Mucosa of gallbladder (tissue), 1 donor: Measurements from ENCODE around the gene ICAM2. TPM values are rescaled to one million over a fixed set of nuclear protein-coding genes. Genes with fewer than 3 reads are reported as not detected.

Source experiments
- DNase-seq: peaks from one replicate; pipeline ENCODE4 v3.0.0-alpha.2; 2020; ENCODE audit warnings: low spot score
- total RNA-seq: library from RNA; stranded (reverse); gene quantifications from one replicate; pipeline ENCODE4 v1.2.1, GENCODE V29; 2021
- donor health status: DM: no; HTN: no; CAD: no.

The ICAM2 gene
- total RNA-seq, 1 donor from 2014 or later = 14.8 TPM

DNA sequence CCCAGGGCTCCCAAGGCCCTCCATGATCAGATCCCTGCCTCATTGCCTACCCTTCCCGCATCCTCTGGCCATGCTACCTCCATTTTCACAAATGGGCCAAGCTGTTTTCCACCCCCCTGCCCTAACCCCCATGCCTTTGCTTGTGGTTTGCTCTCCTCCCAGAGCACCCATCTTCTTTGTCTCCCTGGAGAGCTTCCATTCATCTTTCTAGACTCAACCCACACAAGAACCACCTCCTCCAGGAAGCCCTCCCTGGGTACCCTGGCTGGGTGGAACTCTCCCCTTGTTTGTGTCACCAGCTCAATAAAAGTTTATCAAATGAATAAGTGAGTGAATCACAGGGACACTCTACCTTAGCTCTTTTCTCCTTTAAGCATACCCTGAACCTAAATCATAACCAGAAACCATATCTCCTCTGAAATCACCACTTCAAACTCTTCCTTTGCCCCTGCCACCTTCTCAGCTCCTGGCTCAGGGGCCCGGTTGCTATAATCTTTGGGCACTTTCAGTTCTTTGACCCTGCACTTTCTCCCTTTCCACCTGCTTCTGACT lies 44.8 kb downstream of the ICAM2 start:
- DNase-seq = no peak

- no peak for DNase-seq
Measured at GRCh38 chr17:63974594-63975192, 45.7 kb downstream of the ICAM2 start.

- no peak for DNase-seq
Measured at GRCh38 chr17:63973930-63974593, 46.4 kb downstream of the ICAM2 start.

DNA sequence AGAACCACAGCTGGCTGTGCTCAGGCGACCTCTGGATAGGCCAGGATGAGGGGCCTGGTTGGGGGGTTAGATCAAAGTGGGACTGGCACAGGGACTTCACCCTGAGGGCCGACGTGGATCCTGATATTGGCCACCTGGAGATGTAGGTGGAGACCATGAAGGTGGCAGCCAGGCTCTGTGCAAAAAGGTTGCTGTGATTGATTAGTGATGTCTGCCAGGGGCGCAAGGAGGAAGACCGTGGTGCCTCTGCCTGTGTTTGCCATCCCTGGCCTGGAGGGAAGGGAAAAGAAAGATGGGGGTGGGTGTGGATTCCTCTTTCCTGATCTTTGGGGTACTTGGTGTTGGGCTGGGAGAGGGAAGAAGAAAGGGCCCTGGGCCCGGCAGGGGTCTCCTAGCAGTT lies 47.2 kb downstream of the ICAM2 start:
- no peak for DNase-seq

DNA sequence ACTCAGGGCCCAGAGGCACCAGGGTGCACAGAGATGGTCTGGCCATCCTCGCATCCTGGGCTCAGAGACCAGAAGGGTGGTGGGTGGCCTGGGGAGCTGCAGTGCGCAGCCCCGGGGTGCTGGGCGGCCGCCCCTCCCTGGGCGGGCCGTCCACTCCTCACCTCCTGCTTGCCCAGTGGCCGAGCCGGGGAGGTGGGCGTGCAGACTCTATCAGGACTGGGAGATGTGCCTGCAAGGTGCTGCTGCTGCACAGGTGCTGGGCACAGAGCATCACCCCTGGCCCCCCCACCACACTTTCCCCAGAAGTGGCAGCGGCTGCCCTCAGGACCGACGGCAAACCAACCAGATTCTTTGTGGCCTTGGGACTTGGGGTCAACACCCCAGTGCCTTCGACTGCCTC lies 47.6 kb downstream of the ICAM2 start, which contains the start of gene SCN4A:
SCN4A (minus strand) TSS at position 123 of the 400 bp plus-strand sequence; CDS start at position 46, 77 bp downstream.
- DNase-seq = no peak

DNA sequence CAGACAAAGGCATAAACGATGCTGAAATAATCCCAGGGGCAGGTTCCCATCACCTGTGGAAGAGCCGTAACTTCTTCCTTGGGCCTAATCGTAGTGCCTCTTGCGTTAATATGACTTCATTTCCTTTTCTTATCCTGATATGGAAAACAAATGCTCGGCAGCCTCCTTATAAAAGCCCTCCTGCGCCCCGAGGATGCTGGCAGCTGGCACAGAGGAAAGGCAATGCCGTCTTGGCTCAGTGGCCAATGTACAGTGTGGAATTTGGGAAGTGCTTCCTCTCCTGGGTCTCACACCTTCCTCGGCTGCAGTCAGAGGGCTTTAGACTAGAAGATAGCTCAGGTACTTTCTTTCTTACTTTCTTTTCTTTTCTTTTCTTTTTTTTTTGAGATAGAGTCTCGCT lies 51.2 kb downstream of the ICAM2 start:
- no peak for DNase-seq

GRCh38 chr17:63967953-63968352 lies 52.5 kb downstream of the ICAM2 start:
- no peak for DNase-seq

DNA sequence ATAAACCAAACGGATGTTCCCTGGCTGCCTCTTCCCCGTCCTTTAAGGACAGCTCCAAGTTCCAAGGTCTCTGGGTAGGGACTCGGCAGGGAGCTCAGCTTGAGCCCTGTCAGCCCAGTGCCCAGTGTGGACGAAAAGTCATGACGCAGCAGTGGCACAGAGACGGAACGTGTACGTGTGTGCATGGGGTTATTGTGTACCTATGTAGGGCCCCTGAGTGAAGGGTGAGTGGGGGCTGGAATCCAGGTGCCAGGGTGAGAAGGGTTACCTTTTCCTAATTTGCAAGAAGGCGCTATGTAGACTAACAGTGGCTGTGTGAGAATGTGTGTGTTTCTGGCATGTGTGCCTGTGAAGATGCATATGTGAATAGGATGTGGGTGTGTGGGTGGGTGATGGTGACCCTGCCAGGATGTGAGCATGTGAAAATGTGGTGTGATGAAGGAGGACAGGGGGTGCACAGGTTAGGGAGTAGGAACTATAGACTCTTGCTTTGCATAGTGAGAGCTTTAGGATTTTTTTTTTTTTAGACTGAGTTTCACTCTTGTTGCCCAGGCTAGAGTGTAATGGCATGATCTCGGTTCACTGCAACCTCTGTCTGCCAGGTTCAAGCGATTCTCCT lies 53.7 kb downstream of the ICAM2 start:
- DNase-seq = no peak

GRCh38 chr17:63963123-63963522 lies 57.3 kb downstream of the ICAM2 start:
- no peak for DNase-seq

GRCh38 chr17:63962298-63962744 lies 58.1 kb downstream of the ICAM2 start:
- no peak for DNase-seq

DNA sequence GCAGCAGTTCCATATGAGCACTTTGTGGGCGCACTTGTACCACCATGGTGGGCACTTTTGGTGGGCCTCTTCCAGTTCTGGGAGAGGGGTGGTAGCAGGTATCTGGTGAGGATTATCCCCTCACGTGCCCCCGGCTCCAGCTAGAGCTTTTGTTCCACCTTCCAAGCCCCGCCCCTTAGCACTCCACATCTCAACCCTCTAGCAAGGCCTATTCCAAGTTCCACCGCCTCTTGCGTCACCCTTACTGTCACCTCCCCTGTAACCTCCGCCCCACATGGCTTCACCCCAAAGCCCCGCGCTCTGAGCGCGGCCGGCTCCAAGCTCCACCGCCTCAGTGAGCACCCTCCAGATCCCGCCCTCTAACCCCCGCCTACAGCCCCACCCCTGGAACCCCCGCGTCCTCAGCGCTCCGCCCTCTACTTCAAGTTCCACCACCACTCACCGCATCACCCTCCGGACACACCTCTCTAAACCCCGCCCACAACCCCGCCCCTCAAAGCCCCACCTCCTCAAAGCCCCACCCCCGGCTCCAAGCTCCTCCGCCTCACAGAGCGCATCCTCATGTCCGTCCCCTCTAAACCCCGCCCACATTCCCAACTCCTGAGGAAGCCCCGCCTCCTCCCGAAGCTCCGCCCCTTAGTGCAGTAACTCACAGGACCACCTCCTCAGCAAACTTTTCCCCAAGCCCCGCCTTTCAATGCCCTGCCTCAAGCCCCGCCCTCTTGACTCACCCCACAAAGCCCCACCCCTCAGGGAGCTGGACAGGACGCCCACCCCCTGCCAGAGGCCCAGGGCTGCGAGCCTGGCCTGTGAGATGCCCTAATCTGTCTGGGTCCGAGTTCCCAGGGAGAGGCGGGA lies 58.8 kb downstream of the ICAM2 start:
- peak; percentile 40 for DNase-seq

DNA sequence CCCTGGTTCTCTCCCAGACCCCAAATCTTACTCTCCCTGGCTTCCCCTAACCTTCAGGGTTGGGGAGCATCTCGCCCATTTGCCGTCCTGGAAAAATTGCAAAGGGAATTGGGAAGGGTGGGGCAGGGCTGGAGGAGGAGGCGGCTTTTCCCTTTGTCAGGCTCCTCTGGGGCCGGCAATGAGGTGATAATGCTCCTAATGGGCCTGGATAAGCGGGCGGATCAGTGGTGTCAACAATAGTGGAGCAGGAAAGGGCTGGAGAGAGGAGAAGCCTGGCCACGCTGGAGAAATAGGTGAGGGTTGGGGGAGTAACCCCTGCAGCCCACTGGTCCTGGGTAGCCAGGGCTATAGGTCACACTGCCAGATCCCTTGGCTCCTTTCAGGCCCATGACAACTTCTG lies 60.0 kb downstream of the ICAM2 start:
- DNase-seq = no peak

DNA sequence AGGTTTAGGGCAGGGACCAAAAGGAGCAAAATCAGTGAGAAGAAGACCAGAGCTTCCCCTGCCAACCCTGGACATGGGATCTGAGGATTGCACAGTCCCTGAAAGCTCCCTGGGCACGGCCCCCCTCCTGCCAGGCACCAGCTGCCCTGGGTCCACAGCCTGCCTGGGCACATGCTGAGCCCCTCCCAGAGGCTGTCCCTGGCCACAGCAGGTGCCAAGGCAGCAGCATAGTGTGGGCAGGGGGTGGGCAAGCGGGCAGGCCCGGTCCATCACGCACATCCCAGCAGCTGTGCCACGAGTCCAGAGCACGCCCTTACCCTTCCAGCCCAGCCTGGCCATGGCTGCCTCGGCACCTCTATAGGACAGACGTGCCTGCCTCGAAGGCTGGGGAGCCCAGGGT lies 60.4 kb downstream of the ICAM2 start:
- no peak for DNase-seq

- DNase-seq = no peak
Measured at GRCh38 chr17:63956296-63956920, 64.0 kb downstream of the ICAM2 start.

DNA sequence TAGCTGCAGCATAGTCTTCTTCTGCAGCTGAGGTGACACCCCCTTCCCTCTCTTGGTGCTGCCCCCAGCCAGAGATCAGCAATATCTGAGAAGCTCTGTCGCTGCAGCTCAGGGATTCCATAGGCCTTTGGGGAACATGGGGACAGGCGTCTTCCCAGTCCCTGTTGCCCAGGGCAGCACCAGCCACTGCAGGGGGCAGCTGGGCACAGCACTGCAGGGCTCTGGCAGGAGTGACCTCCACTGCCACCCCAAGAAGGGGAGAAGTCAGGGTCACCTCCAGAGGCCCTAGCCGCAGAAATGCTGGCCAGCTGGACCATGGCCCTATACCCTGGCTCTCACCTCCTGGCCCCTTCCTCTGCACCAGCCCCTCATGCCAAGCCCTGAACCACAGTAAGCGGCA lies 64.6 kb downstream of the ICAM2 start:
- DNase-seq = no peak

- no peak for DNase-seq
Measured at GRCh38 chr17:63955232-63955631, 65.2 kb downstream of the ICAM2 start.

DNA sequence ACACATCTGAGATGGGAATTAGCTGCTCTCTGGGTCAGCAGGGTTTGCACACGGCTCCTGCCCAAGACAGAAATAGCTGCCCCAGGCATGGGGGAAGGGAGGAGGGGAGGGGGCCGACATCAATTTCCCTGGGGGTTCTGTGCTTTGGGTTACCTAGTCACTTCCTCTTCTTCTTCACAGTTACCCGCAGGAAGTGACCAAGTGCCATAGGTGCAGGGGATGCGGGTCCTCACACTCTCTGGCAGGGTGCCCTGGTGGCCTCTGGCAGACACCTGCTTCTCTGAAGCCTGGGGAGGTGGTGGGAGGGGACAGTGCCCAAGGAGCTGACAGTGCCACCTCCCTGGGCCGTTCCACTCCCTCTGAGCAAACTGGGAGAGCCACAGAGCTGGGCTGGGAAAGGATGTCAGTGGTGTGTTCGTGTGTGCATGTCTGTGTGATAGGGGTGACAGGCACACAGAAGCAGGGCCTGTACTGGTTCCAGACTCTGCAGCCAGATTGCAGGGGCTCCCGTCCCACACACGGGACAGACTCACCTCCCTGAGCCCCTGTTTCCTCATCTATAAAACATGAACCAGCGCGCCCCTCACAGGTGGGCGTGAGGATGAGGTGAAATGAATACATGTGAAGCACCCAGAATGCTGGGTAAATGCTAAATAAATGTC lies 65.9 kb downstream of the ICAM2 start:
- no peak for DNase-seq
